HepG2 (cell line): ENCODE measurements around the gene MACROD2. TPM values are rescaled to one million over a fixed set of nuclear protein-coding genes. Genes with fewer than 3 reads are reported as not detected.

ENCODE experiments used
- ATAC-seq: fragments of 200-7000 bp; cut with Tn5 transposase; 3 replicates; pipeline ENCODE4 v1.9.1; 2020; ENCODE audit warnings: mild to moderate bottlenecking, moderate library complexity
- BruUV-seq: library from RNA; stranded (reverse); fragments of 400-500 nt; replicated peaks from 2 replicates; lab custom pipeline; 2021; lab: Mats Ljungman, UMichigan
- CTCF ChIA-PET: fragments of 300-600 bp; formaldehyde crosslinking; extraction: SDS; loops from one replicate; lab custom pipeline; 2021; ENCODE audit warnings: low total read pairs, inconsistent platforms, low intra/inter-chr PET ratio; lab: Yijun Ruan, JAX
- POLR2A ChIA-PET: fragments of 350-600 bp; sonication (Branson Sonifier 250); formaldehyde crosslinking; loops from one replicate; lab custom pipeline; 2020; ENCODE audit warnings: antibody characterized with exemption, inconsistent platforms; lab: Yijun Ruan, JAX
- DNase-seq: peaks from one replicate; pipeline ENCODE4 v3.0.0-alpha.2; 2015; ENCODE audit warnings: low spot score
- FAIRE-seq: peaks from 3 replicates; lab custom pipeline; 2011; peaks lifted over from hg19 to GRCh38; lab: Jason Lieb, UNC
- H2AFZ ChIP-seq: one replicate; pipeline ENCODE4 v1.6.1; 2011; ENCODE audit warnings: low read length, inconsistent platforms
- H3K27ac ChIP-seq: fragments of 300-600 bp; 3 replicates; pipeline ENCODE4 v1.8.0; 2011; ENCODE audit warnings: mixed run types, mild to moderate bottlenecking, mixed read lengths, low read length, inconsistent platforms; ENCODE audit not compliant: insufficient read depth; ENCODE audit errors: extremely low read length
- H3K27me3 ChIP-seq, 2 experiments: fragments of 200-600 bp in 1 of 2; 2 replicates in 1 of 2; 3 replicates in 1 of 2; pipeline versions ENCODE4 v1.6.0 to v1.8.0; 2011; ENCODE audit warnings: low read length in 2 of 2, mild to moderate bottlenecking in 2 of 2, moderate library complexity in 2 of 2, inconsistent platforms in 1 of 2; ENCODE audit not compliant: insufficient read depth in 2 of 2, control insufficient read depth in 1 of 2
- H3K36me3 ChIP-seq, 2 experiments: fragments of 200-600 bp in 1 of 2; replicated peaks in 1 of 2; 2 replicates in 1 of 2; 3 replicates in 1 of 2; pipeline versions ENCODE4 v1.5.1 to v1.8.0; 2011; ENCODE audit warnings: low read length in 2 of 2, inconsistent platforms in 1 of 2; ENCODE audit not compliant: insufficient read depth in 2 of 2, control insufficient read depth in 1 of 2
- H3K4me1 ChIP-seq: 2 replicates; pipeline ENCODE4 v1.5.1; 2012; ENCODE audit warnings: low read length, inconsistent platforms; ENCODE audit not compliant: insufficient read depth
- H3K4me2 ChIP-seq: 2 replicates; pipeline ENCODE4 v1.6.0; 2011; ENCODE audit warnings: low read depth, low read length, inconsistent platforms
- H3K4me3 ChIP-seq, 3 experiments: fragments of 200-600 bp in 1 of 3; sonication (generic), shearing (Covaris generic) in 1 of 3; replicated peaks in 1 of 3; 2 replicates each; pipeline ENCODE4 v1.5.1; 2011 to 2016; ENCODE audit warnings: low read length in 3 of 3, inconsistent platforms in 2 of 3, low read depth in 2 of 3, mild to moderate bottlenecking in 2 of 3, control low read depth in 1 of 3, mixed read lengths in 1 of 3; ENCODE audit not compliant: insufficient read depth in 1 of 3
- H3K79me2 ChIP-seq: one replicate; pipeline ENCODE4 v1.6.1; 2011; ENCODE audit warnings: low read length, inconsistent platforms; ENCODE audit not compliant: insufficient read depth
- H3K9ac ChIP-seq: 2 replicates; pipeline ENCODE4 v1.6.0; 2011; ENCODE audit warnings: mild to moderate bottlenecking, low read depth, low read length, inconsistent platforms; ENCODE audit not compliant: insufficient read depth
- H3K9me3 ChIP-seq: 2 replicates; pipeline ENCODE4 v1.5.1; 2012; ENCODE audit warnings: mild to moderate bottlenecking, low read length
- H4K20me1 ChIP-seq: 2 replicates; pipeline ENCODE4 v1.6.0; 2011; ENCODE audit warnings: inconsistent platforms, mild to moderate bottlenecking, low read length, moderate library complexity; ENCODE audit not compliant: insufficient read depth
- GABPB1 ChIP-seq: IDR thresholded peaks from 2 replicates; pipeline ENCODE4 v1.6.1; 2016; ENCODE audit warnings: mild to moderate bottlenecking, missing genetic modification reagents, moderate library complexity, missing compliant biosample characterization
- HDAC2 ChIP-seq: sonication (generic); formaldehyde crosslinking; IDR thresholded peaks from 2 replicates; pipeline ENCODE4 v1.4.0; 2020; ENCODE audit warnings: missing genetic modification reagents
- MTF2 ChIP-seq: sonication (generic); formaldehyde crosslinking; IDR thresholded peaks from 2 replicates; pipeline ENCODE4 v1.5.0; 2020; ENCODE audit warnings: missing genetic modification reagents, borderline replicate concordance
- MXD4 ChIP-seq: IDR thresholded peaks from 2 replicates; pipeline ENCODE4 v1.6.1; 2016; ENCODE audit warnings: mild to moderate bottlenecking, missing biosample characterization, missing genetic modification reagents
- STAT5B ChIP-seq: sonication (generic); formaldehyde crosslinking; IDR thresholded peaks from 2 replicates; pipeline ENCODE4 v1.4.0; 2020; ENCODE audit warnings: missing genetic modification reagents
- ZNF431 ChIP-seq: sonication (generic); formaldehyde crosslinking; IDR thresholded peaks from 2 replicates; pipeline ENCODE4 v1.9.0; 2022; ENCODE audit warnings: missing genetic modification reagents, low read depth, mild to moderate bottlenecking, borderline replicate concordance
- ZNF562 ChIP-seq: sonication (generic); formaldehyde crosslinking; IDR thresholded peaks from 2 replicates; pipeline ENCODE4 v1.8.0; 2022; ENCODE audit warnings: missing genetic modification reagents, borderline replicate concordance
- ZNF709 ChIP-seq: sonication (generic); formaldehyde crosslinking; IDR thresholded peaks from 2 replicates; pipeline ENCODE4 v1.5.0; 2020; ENCODE audit warnings: mild to moderate bottlenecking, missing genetic modification reagents
- WGBS: methylation state at CpG from one replicate; pipeline ENCODE4 v1.1.6; 2017; ENCODE audit warnings: low lambda C conversion rate; 5-methylcytosine and 5-hydroxymethylcytosine counted together
- in situ Hi-C: cut with HindIII; loops from 2 replicates; pipeline ENCODE4 v1.10.0; 2017; ENCODE audit warnings: low pct_unique_long_range_greater_than_20kb; ENCODE audit not compliant: extremely low pct_ligation_motif_present
- intact Hi-C: fragments of 100-400 bp; cut with micrococcal nuclease; formaldehyde crosslinking; loops from one replicate; pipeline ENCODE4 v1.10.0; 2022; ENCODE audit not compliant: unreplicated experiment
- polyA plus RNA-seq, 8 experiments: library from polyadenylated mRNA; depleted of rRNA in 3 of 8; stranded (reverse) in 7 of 8; unstranded in 1 of 8; fragments of >200 nt; fragmentation: Illumina TruSeq in 4 of 8; extraction: Trizol in 4 of 8; gene quantifications; 2 replicates each; pipeline versions ENCODE4 v1.2.1 to v1.2.3, GENCODE V29; 2011 to 2016; ENCODE audit warnings: low read depth in 4 of 8, missing spikeins in 1 of 8, mixed read lengths in 1 of 8; ENCODE audit not compliant: insufficient read depth in 1 of 8
- total RNA-seq, 5 experiments: library from RNA; depleted of rRNA; stranded (reverse); fragments of >200 nt; fragmentation: Illumina TruSeq; extraction: Trizol; gene quantifications; 2 replicates each; pipeline ENCODE4 v1.2.3, GENCODE V29; 2016; ENCODE audit warnings: low read depth in 1 of 5
- TF ChIP-seq, protein P1 (sequence below): sonication (generic); formaldehyde crosslinking; IDR thresholded peaks from 2 replicates; pipeline ENCODE4 v1.5.0; 2020; ENCODE audit warnings: missing genetic modification reagents
- TF ChIP-seq, protein P2 (sequence below): sonication (generic); formaldehyde crosslinking; IDR thresholded peaks from 2 replicates; pipeline ENCODE4 v1.4.0; 2020; ENCODE audit warnings: mild to moderate bottlenecking, missing genetic modification reagents

Gene MACROD2
- total and polyA plus RNA-seq, 2 of the 13 experiments (the other 11 are each of a cell fraction or from before 2014, with no cell fraction given) = 0.13 to 0.51 TPM

DNA sequence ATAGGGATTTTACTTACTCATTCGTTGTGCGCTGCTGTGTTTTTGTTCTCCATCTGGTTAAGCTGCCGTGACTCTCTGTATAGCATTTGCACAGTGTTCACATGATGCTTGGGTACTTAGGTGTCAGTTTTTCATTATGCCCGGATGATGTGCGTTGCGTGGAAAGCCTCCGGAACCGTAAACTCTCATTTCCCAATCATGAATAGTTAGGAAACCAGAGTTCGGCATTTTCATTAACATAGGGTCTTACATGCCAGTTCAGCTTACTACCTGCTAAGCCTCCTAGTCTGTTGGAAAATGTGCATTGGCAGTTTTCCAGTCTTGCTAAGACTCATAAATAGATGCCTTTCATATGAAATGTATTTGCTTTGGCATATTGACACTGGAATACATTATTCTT, 825.5 kb downstream of the MACROD2 start (continued):
- TF ChIP-seq GABPB1 = no peak
- no peak for TF ChIP-seq MTF2

DNA sequence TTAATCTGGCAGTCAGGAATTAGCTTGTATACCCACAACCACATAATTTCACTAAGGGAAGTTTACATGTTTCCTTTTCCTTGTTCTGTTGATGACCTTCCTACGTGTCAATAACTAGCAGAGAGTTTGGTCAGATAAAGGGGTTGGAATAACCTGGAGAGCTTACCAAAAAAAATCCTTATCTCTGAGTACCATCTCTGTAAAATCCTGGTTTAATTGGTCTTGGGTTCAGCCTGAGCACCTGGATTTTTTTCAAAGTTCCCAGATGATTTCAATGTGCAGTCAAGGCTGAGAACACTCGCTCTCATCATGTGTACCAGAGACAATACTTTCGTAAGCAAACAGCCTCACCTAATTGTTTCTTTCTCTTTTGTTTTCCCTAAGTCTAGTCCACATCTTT, 825.9 kb downstream of the MACROD2 start:
- in situ Hi-C loops = no loop called here
- Histone ChIP-seq H2AFZ (no peak overlapping the region), H3K4me2 (no peak overlapping the region), H3K9me3 (no peaks in the 10 kb centered on the region), H3K27me3 (no peaks in the 10 kb centered on the region), H3K4me1 (no peaks in the 10 kb centered on the region), H3K27ac (no peak overlapping the region), H3K9ac (no peak overlapping the region), H3K79me2 (no peaks in the 10 kb centered on the region), H4K20me1 (no peaks in the 10 kb centered on the region), H3K36me3 (no peaks in the 10 kb centered on the region), H3K4me3 (no peak overlapping the region)
- FAIRE-seq = no peak
- intact Hi-C loops = no loop called here
- BruUV-seq = no TSS peak
- no peak for ATAC-seq
- POLR2A ChIA-PET = no interaction called here
- 25% methylated on average over 3 of the region's 3 CpGs for WGBS
- CTCF ChIA-PET = no interaction called here
- no peak for TF ChIP-seq ZNF562
- no peak for TF ChIP-seq STAT5B (CRISPR knock-in tag)
- no peak for TF ChIP-seq ZNF709
- no peak for TF ChIP-seq HDAC2
- TF ChIP-seq ZNF431 (CRISPR knock-in tag) = no peak
- TF ChIP-seq, protein P1, sequence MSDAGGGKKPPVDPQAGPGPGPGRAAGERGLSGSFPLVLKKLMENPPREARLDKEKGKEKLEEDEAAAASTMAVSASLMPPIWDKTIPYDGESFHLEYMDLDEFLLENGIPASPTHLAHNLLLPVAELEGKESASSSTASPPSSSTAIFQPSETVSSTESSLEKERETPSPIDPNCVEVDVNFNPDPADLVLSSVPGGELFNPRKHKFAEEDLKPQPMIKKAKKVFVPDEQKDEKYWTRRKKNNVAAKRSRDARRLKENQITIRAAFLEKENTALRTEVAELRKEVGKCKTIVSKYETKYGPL (CRISPR knock-in tag) = no peak
- TF ChIP-seq MXD4 (CRISPR knock-in tag) = no peak
- TF ChIP-seq, protein P2, sequence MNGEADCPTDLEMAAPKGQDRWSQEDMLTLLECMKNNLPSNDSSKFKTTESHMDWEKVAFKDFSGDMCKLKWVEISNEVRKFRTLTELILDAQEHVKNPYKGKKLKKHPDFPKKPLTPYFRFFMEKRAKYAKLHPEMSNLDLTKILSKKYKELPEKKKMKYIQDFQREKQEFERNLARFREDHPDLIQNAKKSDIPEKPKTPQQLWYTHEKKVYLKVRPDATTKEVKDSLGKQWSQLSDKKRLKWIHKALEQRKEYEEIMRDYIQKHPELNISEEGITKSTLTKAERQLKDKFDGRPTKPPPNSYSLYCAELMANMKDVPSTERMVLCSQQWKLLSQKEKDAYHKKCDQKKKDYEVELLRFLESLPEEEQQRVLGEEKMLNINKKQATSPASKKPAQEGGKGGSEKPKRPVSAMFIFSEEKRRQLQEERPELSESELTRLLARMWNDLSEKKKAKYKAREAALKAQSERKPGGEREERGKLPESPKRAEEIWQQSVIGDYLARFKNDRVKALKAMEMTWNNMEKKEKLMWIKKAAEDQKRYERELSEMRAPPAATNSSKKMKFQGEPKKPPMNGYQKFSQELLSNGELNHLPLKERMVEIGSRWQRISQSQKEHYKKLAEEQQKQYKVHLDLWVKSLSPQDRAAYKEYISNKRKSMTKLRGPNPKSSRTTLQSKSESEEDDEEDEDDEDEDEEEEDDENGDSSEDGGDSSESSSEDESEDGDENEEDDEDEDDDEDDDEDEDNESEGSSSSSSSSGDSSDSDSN (CRISPR knock-in tag) = no peak
- DNase-seq = no peak
